Epithelial cell of esophagus (primary cell): Measurements from ENCODE around the gene ZMYND15.

ENCODE experiments used
- DNase-seq: peaks from one replicate; pipeline ENCODE4 v3.0.0; 2010; ENCODE audit warnings: low read depth
- H3K4me3 ChIP-seq: 2 replicates; pipeline ENCODE4 v1.5.1; 2011; ENCODE audit warnings: mild to moderate bottlenecking, low read length, control low read depth
- CTCF ChIP-seq: IDR thresholded peaks from 2 replicates; pipeline ENCODE4 v1.5.1; 2011; ENCODE audit warnings: low read depth, mild to moderate bottlenecking, low read length, control low read depth, inconsistent platforms; ENCODE audit not compliant: insufficient read depth; ENCODE audit errors: missing control alignments

The ZMYND15 gene

GRCh38 chr17:4718276-4718675 lies 21.4 kb upstream of the ZMYND15 start:
- no peak for TF ChIP-seq CTCF
- no peak overlapping the region for H3K4me3 ChIP-seq
- no peak for DNase-seq

- no peak for TF ChIP-seq CTCF
These were observed 20.5 kb upstream of the ZMYND15 start for GRCh38 chr17:4719146-4719545.

GRCh38 chr17:4719684-4720221 lies 19.9 kb upstream of the ZMYND15 start:
- H3K4me3 ChIP-seq, result no peak overlapping the region
- no peak for TF ChIP-seq CTCF
- DNase-seq, result no peak

More at GRCh38 chr17:4719146-4719545, 20.5 kb upstream of the ZMYND15 start:
- H3K4me3 ChIP-seq, result no peak overlapping the region
- no peak for DNase-seq

- DNase-seq, result no peak
- H3K4me3 ChIP-seq, result no peak overlapping the region
- no peak for TF ChIP-seq CTCF
These were observed 18.8 kb upstream of the ZMYND15 start for GRCh38 chr17:4720787-4721186.

- no peak for TF ChIP-seq CTCF
- peak; percentile 36 for DNase-seq
- H3K4me3 ChIP-seq, result no peak overlapping the region
These were observed 18.2 kb upstream of the ZMYND15 start for GRCh38 chr17:4721203-4722135.

GRCh38 chr17:4722678-4723240 lies 16.9 kb upstream of the ZMYND15 start:
- no peak overlapping the region for H3K4me3 ChIP-seq
- no peak for TF ChIP-seq CTCF
- DNase-seq, result no peak
